ENCODE results near the gene TSSC4. TPM values are rescaled to one million over a fixed set of nuclear protein-coding genes. Genes with fewer than 3 reads are reported as not detected.

The TSSC4 gene
- total RNA-seq, 1 donor from 2014 or later = 48.9 TPM

GRCh38 chr11:2448661-2449547 is 48.4 kb downstream of the TSSC4 start:
- intact Hi-C loops (cut with micrococcal nuclease) = no loop called here
- Mint-ChIP-seq H3K27me3 (ENCODE audit: low read depth) (peaks cover 3% of the 10 kb centered on the region), H3K27ac (no peak overlapping the region), H3K4me1 (ENCODE audit: low read depth) (peaks cover 15% of the 10 kb centered on the region), H3K4me3 (ENCODE audit: low read depth) (no peak overlapping the region), H3K36me3 (ENCODE audit: low read depth) (no peaks in the 10 kb centered on the region), H3K9me3 (no peaks in the 10 kb centered on the region)
- no peak for DNase-seq (ENCODE audit: low spot score)

GRCh38 chr11:2449548-2450320 is 49.2 kb downstream of the TSSC4 start:
- DNase-seq (ENCODE audit: low spot score) = no peak
- no peak overlapping the region for H3K4me3 Mint-ChIP-seq (ENCODE audit: low read depth)
- no peaks in the 10 kb centered on the region for H3K36me3 Mint-ChIP-seq (ENCODE audit: low read depth)
- H3K27ac Mint-ChIP-seq = no peak overlapping the region
- peaks cover 3% of the 10 kb centered on the region for H3K27me3 Mint-ChIP-seq (ENCODE audit: low read depth)
- intact Hi-C loops (cut with micrococcal nuclease) = no loop called here
- peaks cover 15% of the 10 kb centered on the region for H3K4me1 Mint-ChIP-seq (ENCODE audit: low read depth)
- H3K9me3 Mint-ChIP-seq = no peaks in the 10 kb centered on the region

- Mint-ChIP-seq H3K4me1 (ENCODE audit: low read depth) (peaks cover 12% of the 10 kb centered on the region), H3K27ac (no peak overlapping the region), H3K4me3 (ENCODE audit: low read depth) (no peak overlapping the region), H3K27me3 (ENCODE audit: low read depth) (peaks cover under 1% of the 10 kb centered on the region), H3K36me3 (ENCODE audit: low read depth) (no peaks in the 10 kb centered on the region), H3K9me3 (no peaks in the 10 kb centered on the region)
- no peak for DNase-seq (ENCODE audit: low spot score)
- intact Hi-C loops (cut with micrococcal nuclease) = no loop called here
Observed at GRCh38 chr11:2450321-2451041, 49.9 kb downstream of the TSSC4 start.

- no peak for DNase-seq (ENCODE audit: low spot score)
- H3K27ac Mint-ChIP-seq = no peak overlapping the region
- H3K9me3 Mint-ChIP-seq = no peaks in the 10 kb centered on the region
- peaks cover 11% of the 10 kb centered on the region for H3K4me1 Mint-ChIP-seq (ENCODE audit: low read depth)
- intact Hi-C loops (cut with micrococcal nuclease) = no loop called here
- no peak overlapping the region for H3K4me3 Mint-ChIP-seq (ENCODE audit: low read depth)
- no peaks in the 10 kb centered on the region for H3K36me3 Mint-ChIP-seq (ENCODE audit: low read depth)
- no peaks in the 10 kb centered on the region for H3K27me3 Mint-ChIP-seq (ENCODE audit: low read depth)
Observed at GRCh38 chr11:2451336-2451735, 50.8 kb downstream of the TSSC4 start.

GRCh38 chr11:2451916-2452315 is 51.4 kb downstream of the TSSC4 start:
- no peak overlapping the region for H3K4me3 Mint-ChIP-seq (ENCODE audit: low read depth)
- DNase-seq (ENCODE audit: low spot score) = no peak
- intact Hi-C loops (cut with micrococcal nuclease) = no loop called here
- no peaks in the 10 kb centered on the region for H3K9me3 Mint-ChIP-seq
- H3K4me1 Mint-ChIP-seq (ENCODE audit: low read depth) = peaks cover 8% of the 10 kb centered on the region
- no peak overlapping the region for H3K27ac Mint-ChIP-seq
- H3K36me3 Mint-ChIP-seq (ENCODE audit: low read depth) = no peaks in the 10 kb centered on the region
- H3K27me3 Mint-ChIP-seq (ENCODE audit: low read depth) = no peaks in the 10 kb centered on the region

- intact Hi-C loops (cut with micrococcal nuclease) = no loop called here
- H3K4me3 Mint-ChIP-seq (ENCODE audit: low read depth) = no peak overlapping the region
- H3K36me3 Mint-ChIP-seq (ENCODE audit: low read depth) = no peaks in the 10 kb centered on the region
- DNase-seq (ENCODE audit: low spot score) = no peak
- no peaks in the 10 kb centered on the region for H3K9me3 Mint-ChIP-seq
- no peak overlapping the region for H3K27ac Mint-ChIP-seq
- peaks cover 2% of the 10 kb centered on the region for H3K27me3 Mint-ChIP-seq (ENCODE audit: low read depth)
- peaks cover 2% of the 10 kb centered on the region for H3K4me1 Mint-ChIP-seq (ENCODE audit: low read depth)
Observed at GRCh38 chr11:2452321-2453012, 51.9 kb downstream of the TSSC4 start.

GRCh38 chr11:2453436-2453835 is 52.9 kb downstream of the TSSC4 start:
- Mint-ChIP-seq H3K4me1 (ENCODE audit: low read depth) (no peaks in the 10 kb centered on the region), H3K27me3 (ENCODE audit: low read depth) (peaks cover 2% of the 10 kb centered on the region), H3K36me3 (ENCODE audit: low read depth) (no peaks in the 10 kb centered on the region), H3K9me3 (no peaks in the 10 kb centered on the region), H3K27ac (no peak overlapping the region), H3K4me3 (ENCODE audit: low read depth) (no peak overlapping the region)
- intact Hi-C loops (cut with micrococcal nuclease) = no loop called here
- no peak for DNase-seq (ENCODE audit: low spot score)

Other genes with a start within 250 kb of the TSSC4 start
- gene INS, start 239.5 kb upstream of the TSSC4 start, total RNA-seq = not detected in 2 replicates
- gene TH, start 228.9 kb upstream of the TSSC4 start, total RNA-seq = not detected in 2 replicates
- 0.23 and 0.25 TPM in 2 replicates for gene ASCL2, start 130.2 kb upstream of the TSSC4 start, total RNA-seq
- 3.1 and 3.4 TPM in 2 replicates for gene C11orf21, start 98.8 kb upstream of the TSSC4 start, total RNA-seq
- 4.6 and 4.8 TPM in 2 replicates for gene TSPAN32, start 98.7 kb upstream of the TSSC4 start, total RNA-seq
- gene CD81, start 23.4 kb upstream of the TSSC4 start, total RNA-seq = 211 and 219 TPM in 2 replicates
- gene TRPM5, start 43.8 kb downstream of the TSSC4 start, total RNA-seq = not detected in 2 replicates
- gene KCNQ1, start 44.3 kb downstream of the TSSC4 start, total RNA-seq = 3.4 and 4.0 TPM in 2 replicates

Data from activated T-helper 2 cell treated with anti-CD3 and anti-CD28 coated beads, Interferon-gamma antibody, Interleukin-2, Interleukin-4, amounts not matched to agents 10 μg/mL and 5 μg/mL and 100 μg/mL, durations not matched to agents 14 hours and 24 hours and 36 hours (primary cell).